Measurements from ENCODE around the gene TRIM51.
"Not testable (repeated sequence)": the region's sequence is repeated elsewhere in the genome, so short reads cannot be mapped to it uniquely, and the experiment has no call there.

- not testable (repeated sequence) for TF ChIP-seq CTCF (IDR thresholded peaks at IDR 0.05); EZH2 (IDR thresholded peaks at IDR 0.05; ENCODE audit: borderline replicate concordance, insufficient read depth, low read depth, low read length, poor library complexity, severe bottlenecking)
Measured at GRCh38 chr11:55884995-55885394, 1.9 kb downstream of the TRIM51 start.
